PC-9 (cell line): ENCODE data around the gene SDR42E2. TPM values are rescaled to one million over a fixed set of nuclear protein-coding genes. Genes with fewer than 3 reads are reported as not detected.

Source experiments
- BruUV-seq: library from RNA; stranded (reverse); fragments of 400-500 nt; replicated peaks from 2 replicates; lab custom pipeline; 2021; lab: Mats Ljungman, UMichigan
- CTCF ChIA-PET: fragments of 300-600 bp; sonication (Branson Sonifier 250); formaldehyde crosslinking; loops from one replicate; lab custom pipeline; 2022; ENCODE audit warnings: antibody characterized with exemption; lab: Charles Lee
- POLR2A ChIA-PET: fragments of 300-600 bp; sonication (Branson Sonifier 250); formaldehyde crosslinking; loops from one replicate; lab custom pipeline; 2022; ENCODE audit warnings: antibody characterized with exemption; ENCODE audit not compliant: unreplicated experiment; lab: Charles Lee
- DNase-seq, 2 experiments: peaks; one replicate each; pipeline versions ENCODE4 v3.0.0 to v3.0.0-alpha.2; 2015 to 2022; ENCODE audit warnings: mixed read lengths in 1 of 2
- H2AFZ ChIP-seq: fragments of 200-600 bp; sonication (generic); 2 replicates; pipeline ENCODE4 v1.8.1; 2017; ENCODE audit warnings: antibody characterized with exemption
- H3F3A ChIP-seq: fragments of 200-600 bp; sonication (generic); 2 replicates; pipeline ENCODE4 v1.8.1; 2017; ENCODE audit warnings: antibody characterized with exemption, mild to moderate bottlenecking, low read depth; ENCODE audit not compliant: insufficient read depth
- H3K27ac ChIP-seq: fragments of 200-600 bp; sonication (generic); 2 replicates; pipeline ENCODE4 v1.6.1; 2016; ENCODE audit warnings: mixed run types
- H3K27me3 ChIP-seq: fragments of 200-600 bp; sonication (generic); 2 replicates; pipeline ENCODE4 v1.6.1; 2016; ENCODE audit warnings: low read depth, mixed run types; ENCODE audit not compliant: insufficient read depth
- H3K36me3 ChIP-seq: fragments of 200-600 bp; sonication (generic); 2 replicates; pipeline ENCODE4 v1.6.1; 2016; ENCODE audit warnings: low read depth, mixed run types
- H3K4me1 ChIP-seq: fragments of 200-600 bp; sonication (generic); replicated peaks from 2 replicates; pipeline ENCODE4 v1.6.1; 2016; ENCODE audit warnings: mixed run types; ENCODE audit not compliant: insufficient read depth
- H3K4me2 ChIP-seq: fragments of 200-600 bp; sonication (generic); 2 replicates; pipeline ENCODE4 v1.6.1; 2017; ENCODE audit warnings: mixed run types
- H3K4me3 ChIP-seq: fragments of 200-600 bp; sonication (generic); 2 replicates; pipeline ENCODE4 v1.6.1; 2016; ENCODE audit warnings: mixed run types
- H3K79me2 ChIP-seq: fragments of 200-600 bp; sonication (generic); 2 replicates; pipeline ENCODE4 v1.6.1; 2017; ENCODE audit warnings: low read depth, mixed run types
- H3K9me2 ChIP-seq: fragments of 200-600 bp; sonication (generic); 2 replicates; pipeline ENCODE4 v1.8.1; 2017; ENCODE audit warnings: mild to moderate bottlenecking; ENCODE audit not compliant: insufficient read depth
- H3K9me3 ChIP-seq: fragments of 200-600 bp; sonication (generic); 2 replicates; pipeline ENCODE4 v1.8.1; 2016; ENCODE audit warnings: low read depth; ENCODE audit not compliant: insufficient read depth
- H4K20me1 ChIP-seq: fragments of 200-600 bp; sonication (generic); 2 replicates; pipeline ENCODE4 v1.8.1; 2017; ENCODE audit not compliant: insufficient read depth
- CTCF ChIP-seq: fragments of 200-600 bp; sonication (generic); conservative IDR thresholded peaks from 2 replicates; pipeline ENCODE4 v1.6.1; 2017; ENCODE audit warnings: mixed run types, antibody characterized with exemption, mild to moderate bottlenecking, moderate library complexity
- EZH2 ChIP-seq: fragments of 200-600 bp; sonication (generic); IDR thresholded peaks from 2 replicates; pipeline ENCODE4 v1.8.0; 2017; ENCODE audit warnings: antibody characterized with exemption, low read depth
- intact Hi-C: fragments of 100-400 bp; cut with micrococcal nuclease; formaldehyde crosslinking; loops from one replicate; pipeline ENCODE4 v1.10.0; 2022; ENCODE audit not compliant: unreplicated experiment
- total RNA-seq: library from RNA; stranded (reverse); gene quantifications from 2 replicates; pipeline ENCODE4 v1.2.3, GENCODE V29; 2021

The SDR42E2 gene
- total RNA-seq, 1 experiment from 2014 or later = not detected

DNA sequence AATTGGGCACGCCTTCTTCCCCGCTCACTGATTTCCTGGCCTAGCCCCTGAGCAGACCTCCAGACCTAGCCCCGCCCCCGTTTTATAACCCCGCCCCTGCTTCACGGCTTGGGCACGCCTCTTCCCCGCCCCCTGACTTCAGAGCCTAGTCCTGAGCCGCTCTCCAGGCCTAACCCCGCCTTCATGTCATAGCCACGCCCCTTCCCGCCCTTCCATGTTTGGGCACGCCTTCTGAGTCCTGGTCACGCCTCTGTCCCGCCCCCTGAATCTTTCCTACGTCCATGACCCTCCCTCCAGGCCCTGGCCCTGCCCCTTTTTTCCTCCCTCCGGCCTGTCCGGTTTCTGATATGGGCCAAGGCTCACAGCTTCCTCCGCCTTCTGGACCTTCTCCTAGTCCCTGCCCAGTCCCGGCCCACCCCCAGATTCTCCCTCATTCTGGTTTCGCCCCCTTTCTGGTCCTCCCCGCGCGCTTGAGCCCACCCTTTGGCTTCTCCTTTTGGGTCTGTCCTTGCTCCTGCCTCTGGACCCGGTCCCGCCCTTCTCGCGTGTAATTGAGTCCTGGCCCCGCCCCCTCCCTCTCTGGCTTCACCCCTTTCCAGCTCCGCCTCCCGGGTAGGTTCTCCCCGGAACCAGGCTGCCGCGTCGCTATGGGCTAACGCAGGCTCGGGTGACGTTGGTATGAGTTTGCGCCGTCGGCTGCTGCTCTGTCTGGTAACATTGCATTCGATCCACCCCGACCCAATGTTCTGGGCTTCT lies 28.6 kb downstream of the SDR42E2 start:
- H3K27me3 ChIP-seq = no peaks in the 10 kb centered on the region
- H3K4me3 ChIP-seq = peak overlapping the region; percentile 77
- peak; percentile 94 to 100 for DNase-seq
- no peak for TF ChIP-seq EZH2
- no peak for TF ChIP-seq CTCF
- no peaks in the 10 kb centered on the region for H3K79me2 ChIP-seq
- peak overlapping the region; percentile 89 for H3K4me2 ChIP-seq
- POLR2A ChIA-PET = interaction anchor here (0.5 to 0.7 kb wide), 4 partner anchors 9 to 233 kb away, joined by 4 to 18 read pairs (median 4); no protein-coding TSS in a partner anchor
- no peaks in the 10 kb centered on the region for H4K20me1 ChIP-seq
- H3K36me3 ChIP-seq = no peaks in the 10 kb centered on the region
- no peaks in the 10 kb centered on the region for H3K9me3 ChIP-seq
- peak overlapping the region; percentile 59 for H3K27ac ChIP-seq
- peaks cover 19% of the 10 kb centered on the region for H3K4me1 ChIP-seq
- no TSS peak for BruUV-seq
- H3F3A ChIP-seq = peaks cover 14% of the 10 kb centered on the region; the same call in 1 of the 2 replicates
- CTCF ChIA-PET = interaction anchor here (0.8 kb wide), 1 partner anchor 16 kb away, joined by 3 read pairs; the partner anchor contains the start of gene EEF2K
- peak overlapping the region; percentile 90 for H2AFZ ChIP-seq
- no peaks in the 10 kb centered on the region for H3K9me2 ChIP-seq
- intact Hi-C loops = loop anchor here (1.0 to 10.0 kb wide), 6 partner anchors 15 to 1032 kb away; partner anchors contain the start of genes CDR2, EEF2K, LDAF1 and POLR3E

DNA sequence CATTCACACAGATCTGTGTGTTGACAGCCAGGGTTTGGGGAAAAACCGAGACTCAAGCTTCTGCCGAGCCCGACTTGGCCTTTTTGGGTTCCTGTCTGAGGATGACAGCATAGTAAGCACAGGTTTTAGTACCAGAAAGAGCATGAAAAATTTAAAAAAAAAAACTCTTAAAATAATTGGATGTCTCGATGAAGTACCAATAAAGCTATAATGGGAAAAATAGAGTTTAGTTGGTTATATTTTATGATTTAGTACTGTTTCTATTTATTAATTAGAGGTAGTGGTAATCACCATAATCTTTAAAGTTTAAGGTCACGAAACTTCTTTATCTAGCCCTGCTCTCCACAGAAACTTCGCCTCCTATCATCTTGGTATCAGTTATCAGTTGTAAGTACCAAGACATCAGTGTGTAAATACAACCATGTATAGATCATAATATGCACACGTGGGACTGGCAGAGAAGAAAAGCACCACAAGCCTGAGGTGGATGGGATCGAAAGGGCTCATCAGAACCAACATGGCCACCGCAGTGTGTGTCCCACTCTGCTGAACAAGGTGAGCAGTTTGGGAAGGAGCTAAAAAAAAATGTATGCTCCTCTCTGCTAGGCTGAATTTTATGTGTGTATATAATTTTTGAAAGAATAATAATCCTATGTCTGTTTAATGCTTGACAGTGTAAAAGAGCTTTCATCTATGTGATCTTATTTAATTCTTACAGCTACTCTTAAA lies 29.4 kb downstream of the SDR42E2 start:
- Histone ChIP-seq H3K27me3 (no peaks in the 10 kb centered on the region), H3K36me3 (no peaks in the 10 kb centered on the region), H3K4me2 (peak overlapping the region; percentile 89), H3K27ac (peak overlapping the region; percentile 59), H3K79me2 (no peaks in the 10 kb centered on the region), H3F3A (peaks cover 14% of the 10 kb centered on the region; the same call in 1 of the 2 replicates), H2AFZ (peak overlapping the region; percentile 90), H3K9me3 (no peaks in the 10 kb centered on the region), H3K9me2 (no peaks in the 10 kb centered on the region), H4K20me1 (no peaks in the 10 kb centered on the region), H3K4me3 (peak overlapping the region; percentile 77), H3K4me1 (peaks cover 19% of the 10 kb centered on the region)
- BruUV-seq = TSS peak; percentile 71
- ChIA-PET POLR2A (interaction anchor here (0.5 to 0.7 kb wide), 3 partner anchors 8 to 245 kb away, joined by 4 to 23 read pairs (median 5); no protein-coding TSS in a partner anchor), CTCF (interaction anchor here (0.7 to 0.8 kb wide), 2 partner anchors 10 to 15 kb away, joined by 3 to 7 read pairs; partner anchors contain the start of gene EEF2K)
- TF ChIP-seq CTCF (no peak), EZH2 (no peak)
- no peak for DNase-seq
- intact Hi-C loops = loop anchor here (2.0 to 10.0 kb wide), 3 partner anchors 41 to 1033 kb away; partner anchors contain the start of gene LDAF1
